Gastroesophageal sphincter (tissue), 3 donors: ENCODE measurements around the gene LCTL.

ENCODE experiments used
- CTCF ChIP-seq, 4 experiments: fragments of 200-600 bp in 2 of 4; fragments of 450-650 bp in 2 of 4; sonication (generic) in 1 of 4; IDR thresholded peaks; one replicate each; pipeline ENCODE4 v1.5.1; 2017 to 2019; ENCODE audit warnings: antibody characterized with exemption in 4 of 4, mild to moderate bottlenecking in 2 of 4, moderate library complexity in 2 of 4
- EP300 ChIP-seq: sonication (generic); formaldehyde crosslinking; IDR thresholded peaks from one replicate; pipeline ENCODE4 v1.6.1; 2017; ENCODE audit warnings: antibody characterized with exemption, mild to moderate bottlenecking
- POLR2A ChIP-seq, 2 donors: fragments of 450-650 bp; IDR thresholded peaks; one replicate each; pipeline ENCODE4 v1.6.1; 2017; ENCODE audit warnings: antibody characterized with exemption in 2 of 2, mild to moderate bottlenecking in 2 of 2, moderate library complexity in 1 of 2
- POLR2AphosphoS5 ChIP-seq: sonication (generic); formaldehyde crosslinking; IDR thresholded peaks from one replicate; pipeline ENCODE4 v1.6.1; 2017; ENCODE audit warnings: antibody characterized with exemption

GRCh38 chr15:66569461-66570137, 3.8 kb upstream of the LCTL start:
- TF ChIP-seq CTCF (IDR thresholded peaks at IDR 0.05) (no peak), POLR2AphosphoS5 (no peak), EP300 (no peak), POLR2A (IDR thresholded peaks at IDR 0.05) (no peak)
